GM18873 (cell line): ENCODE results near the gene CNDP1.

ENCODE experiments used
- ATAC-seq: cut with Tn5 transposase; IDR thresholded peaks from one replicate; pipeline ENCODE4 v1.9.1; 2021; ENCODE audit warnings: mild to moderate bottlenecking, moderate library complexity, moderate number of reproducible peaks; ENCODE audit not compliant: unreplicated experiment, low FRiP score

Gene CNDP1

GRCh38 chr18:74505776-74506175 is 28.5 kb upstream of the CNDP1 start:
- no peak for ATAC-seq

DNA sequence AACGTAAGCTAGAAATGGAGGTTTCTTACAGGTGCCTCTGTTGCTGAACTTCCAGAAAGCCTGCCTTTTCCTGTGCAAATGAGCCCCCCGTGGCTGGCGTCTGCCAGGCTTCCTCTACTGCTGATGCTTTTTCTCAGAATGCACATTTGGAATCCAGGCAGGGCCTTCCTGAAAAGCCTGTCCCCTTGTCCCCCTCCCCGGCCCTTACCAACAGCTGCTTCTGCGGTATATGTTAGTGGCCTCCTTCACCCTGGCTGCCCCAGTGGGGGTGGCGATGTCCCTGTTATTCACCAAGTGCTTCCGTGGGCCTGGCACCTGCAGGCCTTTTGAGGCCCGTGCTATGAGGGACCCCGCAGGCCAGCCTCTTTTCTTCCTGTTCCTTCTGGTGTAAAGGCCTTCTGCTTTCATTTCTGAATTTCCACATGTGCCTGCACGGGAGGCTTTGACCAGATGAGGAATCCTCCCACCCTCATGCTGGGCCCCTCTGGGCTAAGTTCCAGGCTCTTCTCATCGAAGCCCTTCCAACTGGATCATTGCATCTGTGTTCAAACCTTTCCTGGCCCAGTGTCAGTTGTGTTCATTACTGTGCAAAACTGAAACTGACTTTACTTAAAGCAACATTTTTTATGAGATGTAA is 27.7 kb upstream of the CNDP1 start:
- no peak for ATAC-seq

DNA sequence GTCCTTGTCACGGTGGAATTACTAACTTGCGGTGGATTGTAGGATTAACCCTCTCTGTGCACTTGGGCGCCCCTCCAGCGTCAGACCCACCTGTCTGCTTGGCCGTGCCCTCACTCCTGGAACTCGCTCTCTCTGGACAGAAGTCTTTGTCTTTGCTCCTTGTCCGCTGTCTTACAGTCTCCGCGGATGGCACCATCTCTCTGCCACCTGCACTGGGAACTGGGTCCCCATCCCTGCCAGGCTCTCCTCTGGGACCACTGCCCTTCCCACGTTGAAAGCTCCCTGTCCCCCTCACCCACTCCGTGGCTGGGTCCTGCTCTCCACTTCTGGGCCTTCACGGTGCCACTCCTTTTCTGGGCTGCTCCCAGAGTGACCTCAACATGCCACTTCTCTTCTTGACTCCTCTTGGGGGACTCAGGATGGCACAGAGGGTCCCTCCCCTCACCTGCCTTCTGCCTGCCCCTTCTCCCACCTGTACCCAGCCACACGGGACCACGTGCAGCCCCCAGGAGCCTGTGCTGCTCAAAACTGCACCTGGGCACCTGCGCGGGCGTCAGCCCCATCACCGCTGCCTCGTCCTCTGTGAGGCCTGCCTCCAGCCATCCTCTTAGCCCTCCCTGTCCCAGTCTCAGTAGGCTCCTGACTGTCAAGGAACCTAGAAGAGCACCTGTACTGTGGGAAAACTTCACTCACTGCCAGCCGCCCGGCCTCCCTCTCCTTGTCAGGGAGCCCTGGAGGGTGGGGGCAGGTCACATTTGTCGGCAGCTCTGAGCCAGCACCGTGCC is 27.0 kb upstream of the CNDP1 start:
- no peak for ATAC-seq

DNA sequence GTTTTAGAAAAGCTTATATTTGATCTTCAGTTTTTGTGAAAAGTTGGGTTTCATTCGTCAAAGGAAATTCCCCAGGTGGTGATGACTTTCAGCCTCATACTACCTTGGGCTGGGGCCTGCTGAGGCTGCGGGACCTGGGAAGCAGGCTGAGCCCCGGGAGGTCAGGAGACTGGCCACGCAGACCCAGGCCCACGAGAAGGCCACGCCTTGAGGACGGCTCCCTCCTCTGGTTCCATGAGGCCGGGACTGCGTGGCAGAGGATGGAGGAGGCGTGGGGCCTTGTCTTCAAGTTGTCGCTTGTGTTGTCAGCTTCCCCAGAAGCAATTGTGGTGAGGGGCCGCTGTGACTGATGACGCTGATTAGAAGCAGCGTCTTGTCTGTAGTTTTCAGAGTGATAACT is 26.4 kb upstream of the CNDP1 start:
- no peak for ATAC-seq

DNA sequence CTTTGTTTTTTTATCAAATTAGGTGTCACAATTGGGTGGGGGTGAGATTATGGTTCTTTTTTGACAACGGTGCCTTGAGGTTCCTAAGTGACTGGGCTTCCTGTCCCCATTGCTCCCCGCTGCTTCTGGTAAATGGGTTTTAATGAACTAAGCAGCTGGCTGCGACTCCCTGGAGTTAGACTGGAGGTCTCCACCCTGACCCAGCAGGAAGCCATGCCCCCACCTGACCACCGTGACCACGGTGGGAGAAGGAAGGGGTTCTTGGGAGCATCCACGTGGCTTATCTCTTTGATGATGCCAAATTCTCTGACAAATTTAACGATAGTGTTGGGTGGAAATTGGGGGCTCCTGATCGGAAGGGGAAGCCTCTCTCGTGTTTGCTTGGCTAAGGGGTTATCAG is 25.9 kb upstream of the CNDP1 start:
- no peak for ATAC-seq

DNA sequence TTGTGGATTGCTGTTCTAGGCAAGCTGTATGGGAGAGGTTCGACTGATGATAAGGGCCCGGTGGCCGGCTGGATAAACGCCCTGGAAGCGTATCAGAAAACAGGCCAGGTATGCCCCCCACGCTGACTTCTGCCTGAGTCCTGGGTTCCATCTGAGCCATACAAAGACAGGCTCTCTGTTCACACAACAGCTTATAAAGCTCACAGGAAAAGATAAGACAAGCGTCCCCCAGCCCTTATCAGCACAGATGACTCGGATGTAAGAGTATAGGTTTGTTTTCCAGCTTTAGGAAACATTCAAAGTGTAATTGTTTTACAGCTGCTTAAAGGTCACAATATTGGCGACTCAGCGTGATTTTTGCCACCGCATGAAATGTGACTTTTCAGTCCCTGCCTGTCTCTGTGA is 25.5 kb upstream of the CNDP1 start:
- ATAC-seq: no peak

- ATAC-seq: no peak
These were observed 24.2 kb upstream of the CNDP1 start for GRCh38 chr18:74509856-74510769.

DNA sequence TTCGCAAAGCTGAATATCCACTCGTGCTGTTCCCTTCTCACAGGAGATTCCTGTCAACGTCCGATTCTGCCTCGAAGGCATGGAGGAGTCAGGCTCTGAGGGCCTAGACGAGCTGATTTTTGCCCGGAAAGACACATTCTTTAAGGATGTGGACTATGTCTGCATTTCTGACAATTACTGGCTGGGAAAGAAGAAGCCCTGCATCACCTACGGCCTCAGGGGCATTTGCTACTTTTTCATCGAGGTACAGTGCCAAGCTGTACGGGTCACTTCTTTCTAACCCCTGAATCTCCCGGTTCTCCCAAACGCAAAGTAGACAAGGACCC is 23.6 kb upstream of the CNDP1 start:
- no peak for ATAC-seq

- ATAC-seq: no peak
These were observed 22.5 kb upstream of the CNDP1 start for GRCh38 chr18:74511823-74512222.

- no peak for ATAC-seq
These were observed 21.8 kb upstream of the CNDP1 start for GRCh38 chr18:74512321-74513053.

DNA sequence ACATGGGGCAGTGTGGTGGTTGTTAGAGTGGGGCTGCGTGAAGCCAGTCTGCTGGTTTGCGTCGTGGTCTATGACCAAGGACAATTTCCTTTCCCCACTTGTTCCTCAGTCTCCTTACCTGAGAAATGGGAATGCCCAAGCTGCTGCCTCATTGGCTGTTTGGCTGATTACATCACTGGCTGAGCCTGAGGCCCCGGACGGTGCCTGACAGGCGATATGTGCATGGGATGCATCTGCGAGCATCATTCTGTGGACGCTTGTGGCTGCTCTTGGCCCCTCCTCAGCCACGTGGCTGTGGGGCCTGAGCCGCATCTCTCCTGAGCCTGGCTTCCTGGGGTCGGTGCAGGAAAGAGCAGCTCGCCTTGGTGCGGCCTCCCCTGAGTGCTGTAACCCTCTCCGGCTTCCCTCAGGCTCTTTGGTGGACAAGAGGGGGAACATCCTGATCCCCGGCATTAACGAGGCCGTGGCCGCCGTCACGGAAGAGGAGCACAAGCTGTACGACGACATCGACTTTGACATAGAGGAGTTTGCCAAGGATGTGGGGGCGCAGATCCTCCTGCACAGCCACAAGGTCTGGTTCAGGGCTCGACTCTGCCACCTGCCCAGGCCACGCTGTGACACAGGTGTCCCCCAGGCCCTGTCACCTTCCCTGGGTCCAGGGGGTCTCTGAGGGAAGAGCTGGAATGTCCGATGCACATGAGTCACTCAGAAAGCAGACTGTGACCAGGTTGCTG is 21.0 kb upstream of the CNDP1 start:
- ATAC-seq: no peak

DNA sequence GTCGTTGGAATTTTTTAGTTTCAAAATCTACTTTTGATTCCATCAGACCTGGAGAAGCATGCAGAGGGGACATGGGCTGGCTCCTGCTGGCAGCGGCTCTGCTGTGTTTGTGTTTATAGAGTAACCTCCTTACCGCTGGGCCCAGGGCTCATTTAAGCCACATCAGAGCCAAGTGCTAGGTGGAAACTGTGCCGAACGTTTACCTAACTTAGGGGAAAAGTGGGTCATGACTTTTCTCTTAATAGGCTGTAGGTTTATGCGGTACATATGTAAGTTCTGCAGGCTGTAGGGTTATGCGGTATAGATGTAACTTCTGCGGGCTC is 20.5 kb upstream of the CNDP1 start:
- ATAC-seq: no peak

DNA sequence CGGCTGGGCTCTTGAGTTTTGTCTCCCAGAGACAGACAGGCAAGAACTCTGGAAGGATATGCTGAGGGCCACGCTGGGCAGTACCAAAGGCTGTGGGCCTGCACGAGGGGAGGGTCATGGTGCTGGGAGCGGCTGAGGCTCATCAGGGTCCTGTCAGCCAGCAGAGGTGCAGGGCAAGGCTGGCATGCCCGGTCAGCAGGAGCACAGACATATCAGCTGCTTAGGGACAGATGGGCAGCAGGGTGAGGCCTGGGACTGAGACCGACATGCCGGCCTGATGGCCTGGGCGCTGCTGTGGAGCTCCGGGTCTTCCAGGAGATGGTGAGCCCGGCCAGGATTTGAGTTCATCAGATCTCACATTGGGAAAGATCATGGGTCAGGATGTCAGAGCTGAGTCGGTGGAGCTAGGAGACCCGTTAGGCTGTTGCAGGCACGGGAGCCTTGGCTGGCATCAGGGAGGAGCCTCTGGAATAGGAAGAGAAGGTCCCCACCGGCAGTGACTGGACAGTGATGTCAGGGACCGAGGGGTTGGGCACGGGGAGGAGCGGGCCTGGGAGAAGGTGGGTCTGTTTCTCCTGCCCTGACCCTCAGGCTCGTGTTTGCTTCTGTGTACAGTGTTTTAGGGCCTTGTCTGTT is 19.3 kb upstream of the CNDP1 start:
- no peak for ATAC-seq

DNA sequence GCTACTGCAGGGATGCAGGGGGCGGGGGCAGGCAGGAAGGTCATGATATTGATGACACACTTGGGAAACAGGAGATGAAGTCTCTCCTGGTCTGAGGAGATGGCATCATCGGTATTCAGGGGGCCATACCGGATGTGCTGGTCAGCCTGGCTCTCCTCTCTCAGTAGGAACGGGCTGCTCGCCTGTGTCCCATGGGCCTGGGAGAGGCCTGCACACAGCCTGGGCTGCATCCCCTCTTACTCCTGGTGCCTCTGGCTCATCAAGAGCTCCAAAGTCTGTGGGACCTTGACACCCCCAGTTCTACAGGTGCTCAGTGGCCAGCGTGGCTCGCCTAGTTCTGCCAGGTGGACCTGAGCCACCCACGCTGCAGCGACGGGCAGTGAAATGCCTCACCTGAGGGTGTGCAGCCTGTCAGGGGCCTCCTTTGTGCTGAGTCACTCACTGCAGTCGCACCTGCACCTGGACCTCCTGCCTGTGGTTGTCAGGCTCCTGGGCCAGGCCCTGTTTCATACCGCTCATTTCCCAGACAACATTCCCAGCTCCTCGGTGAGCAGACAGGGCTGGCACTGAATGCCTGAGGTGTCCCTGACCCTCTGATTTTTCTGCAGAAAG is 18.6 kb upstream of the CNDP1 start:
- ATAC-seq: no peak

DNA sequence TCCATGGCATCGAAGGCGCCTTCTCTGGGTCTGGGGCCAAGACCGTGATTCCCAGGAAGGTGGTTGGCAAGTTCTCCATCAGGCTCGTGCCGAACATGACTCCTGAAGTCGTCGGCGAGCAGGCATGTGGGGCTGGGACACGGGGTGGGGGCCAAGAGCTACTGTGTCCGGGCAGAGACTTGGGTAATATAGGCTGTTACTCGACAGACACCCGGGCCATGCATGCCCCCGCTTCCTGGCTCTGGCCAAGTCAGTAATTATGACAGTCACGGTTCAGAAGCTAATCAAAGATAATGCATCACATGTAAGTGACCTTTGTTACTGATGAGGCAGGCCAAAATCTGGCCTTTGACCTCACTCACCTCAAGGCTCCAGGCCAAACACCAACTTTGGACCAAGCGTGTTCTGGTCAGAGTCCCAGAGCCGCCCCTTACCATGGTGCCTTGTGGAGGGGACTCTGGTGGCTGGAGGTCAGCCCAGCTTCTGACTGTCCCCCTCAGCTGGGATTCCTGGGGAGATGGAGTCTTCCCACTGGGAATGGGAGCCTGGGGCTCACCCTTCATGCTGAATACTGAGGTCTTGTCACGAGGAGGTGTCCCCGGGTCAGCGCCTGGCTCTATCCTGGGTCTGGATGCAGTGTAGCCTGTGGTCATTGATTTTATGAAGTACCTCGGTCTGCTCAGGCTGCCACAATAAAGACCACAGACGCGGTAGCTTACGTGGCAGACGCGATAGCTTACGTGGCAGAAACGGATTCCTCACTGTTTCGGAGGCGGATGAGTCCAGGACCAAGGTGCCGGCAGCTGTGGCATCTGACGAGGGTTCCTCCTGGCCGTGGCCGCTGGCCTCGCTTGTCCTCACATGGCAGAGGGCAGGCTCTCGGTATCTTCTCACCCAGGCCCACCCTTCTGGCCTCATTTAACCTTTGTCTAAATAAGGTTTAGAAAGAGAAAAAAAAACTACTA is 17.7 kb upstream of the CNDP1 start:
- ATAC-seq: no peak

GRCh38 chr18:74517236-74517630 is 17.1 kb upstream of the CNDP1 start:
- ATAC-seq: no peak

GRCh38 chr18:74518456-74519295 is 15.6 kb upstream of the CNDP1 start:
- no peak for ATAC-seq
